Measurements from ENCODE around the gene PRR20D.
"Not testable (repeated sequence)": the region's sequence is repeated elsewhere in the genome, so short reads cannot be mapped to it uniquely, and the experiment has no call there.

Gene PRR20D
- total RNA-seq, result 0 reads per million in 17 experiments

- not testable (repeated sequence) for DNase-seq
These were observed at the start of gene PRR20D for GRCh38 chr13:57160332-57160731. Gene PRR20D, plus strand, starts transcription at chr13:57160632. Its CDS starts 387 bp downstream, at chr13:57161019.

GRCh38 chr13:57114945-57115344, 45.5 kb upstream of the PRR20D start:
- DNase-seq, result no peak

- no peak for DNase-seq
These were observed 36.8 kb upstream of the PRR20D start for GRCh38 chr13:57123681-57124080.

- no peak for DNase-seq
These were observed 31.5 kb upstream of the PRR20D start for GRCh38 chr13:57128909-57129308.

GRCh38 chr13:57136093-57136492, 24.3 kb upstream of the PRR20D start:
- DNase-seq, result no peak

GRCh38 chr13:57137585-57137984, 22.8 kb upstream of the PRR20D start:
- no peak for DNase-seq

- no peak for DNase-seq
These were observed 21.4 kb upstream of the PRR20D start for GRCh38 chr13:57138988-57139387.

GRCh38 chr13:57139781-57140180, 20.7 kb upstream of the PRR20D start:
- DNase-seq, result not testable (repeated sequence)

GRCh38 chr13:57140235-57140968, 20.0 kb upstream of the PRR20D start, which contains the start of gene PRR20A:
Gene PRR20A, plus strand, starts transcription at chr13:57140918. Its CDS starts 387 bp downstream, at chr13:57141305.
- DNase-seq, result not testable (repeated sequence)

- not testable (repeated sequence) for DNase-seq
These were observed 13.2 kb upstream of the PRR20D start, which contains the start of gene PRR20B for GRCh38 chr13:57147188-57147587. Gene PRR20B, plus strand, starts transcription at chr13:57147488. Its CDS starts 387 bp downstream, at chr13:57147875.

- not testable (repeated sequence) for DNase-seq
These were observed 12.3 kb upstream of the PRR20D start for GRCh38 chr13:57148106-57148505.

GRCh38 chr13:57153761-57154160, 6.7 kb upstream of the PRR20D start, which contains the start of gene PRR20C:
Gene PRR20C, plus strand, starts transcription at chr13:57154061. Its CDS starts 387 bp downstream, at chr13:57154448.
- DNase-seq, result not testable (repeated sequence)

- not testable (repeated sequence) for DNase-seq
These were observed 6.5 kb downstream of the PRR20D start, which contains the start of gene PRR20E for GRCh38 chr13:57166897-57167296. Gene PRR20E, plus strand, starts transcription at chr13:57167197. Its CDS starts 387 bp downstream, at chr13:57167584.

GRCh38 chr13:57191667-57192066, 31.2 kb downstream of the PRR20D start:
- no peak for DNase-seq

- DNase-seq, result no peak
These were observed 52.6 kb downstream of the PRR20D start for GRCh38 chr13:57212989-57213388.

Measured in suppressor macrophage (primary cell).